ENCODE results near the gene CARD19. TPM values are rescaled to one million over a fixed set of nuclear protein-coding genes. Genes with fewer than 3 reads are reported as not detected.

CARD19 gene
- total RNA-seq (2014; rRNA removed; shearing (Covaris generic); ENCODE audit: low replicate concordance): 83.8 and 92.5 TPM in 2 replicates

- DNase-seq (ENCODE audit: low read depth): no peak
- in situ Hi-C loops (cut with HindIII; ENCODE audit: low pct_unique_long_range_greater_than_20kb, low sequenced_read_pairs): no loop called here
These were observed at the start of gene CARD19 for GRCh38 chr9:93096131-93096802. Gene CARD19 (plus strand): TSS chr9:93096217. CDS start chr9:93096346, 129 bp downstream.

- in situ Hi-C loops (cut with HindIII; ENCODE audit: low pct_unique_long_range_greater_than_20kb, low sequenced_read_pairs): no loop called here
- no peak for DNase-seq (ENCODE audit: low read depth)
These were observed 47.2 kb upstream of the CARD19 start for GRCh38 chr9:93048566-93049448.

- in situ Hi-C loops (cut with HindIII; ENCODE audit: low pct_unique_long_range_greater_than_20kb, low sequenced_read_pairs): no loop called here
These were observed 46.5 kb upstream of the CARD19 start for GRCh38 chr9:93049491-93049890.

GRCh38 chr9:93050231-93050630 lies 45.8 kb upstream of the CARD19 start:
- DNase-seq (ENCODE audit: low read depth): no peak
- in situ Hi-C loops (cut with HindIII; ENCODE audit: low pct_unique_long_range_greater_than_20kb, low sequenced_read_pairs): no loop called here

More at GRCh38 chr9:93049491-93049890, 46.5 kb upstream of the CARD19 start:
- DNase-seq (ENCODE audit: low read depth): no peak

- in situ Hi-C loops (cut with HindIII; ENCODE audit: low pct_unique_long_range_greater_than_20kb, low sequenced_read_pairs): no loop called here
- no peak for DNase-seq (ENCODE audit: low read depth)
These were observed 44.3 kb upstream of the CARD19 start for GRCh38 chr9:93051680-93052089.

GRCh38 chr9:93052791-93053540 lies 43.1 kb upstream of the CARD19 start:
- in situ Hi-C loops (cut with HindIII; ENCODE audit: low pct_unique_long_range_greater_than_20kb, low sequenced_read_pairs): no loop called here
- DNase-seq (ENCODE audit: low read depth): no peak

GRCh38 chr9:93053781-93054331 lies 42.2 kb upstream of the CARD19 start:
- in situ Hi-C loops (cut with HindIII; ENCODE audit: low pct_unique_long_range_greater_than_20kb, low sequenced_read_pairs): no loop called here
- DNase-seq (ENCODE audit: low read depth): no peak

GRCh38 chr9:93054758-93055704 lies 41.0 kb upstream of the CARD19 start:
- in situ Hi-C loops (cut with HindIII; ENCODE audit: low pct_unique_long_range_greater_than_20kb, low sequenced_read_pairs): no loop called here
- no peak for DNase-seq (ENCODE audit: low read depth)

- in situ Hi-C loops (cut with HindIII; ENCODE audit: low pct_unique_long_range_greater_than_20kb, low sequenced_read_pairs): no loop called here
- no peak for DNase-seq (ENCODE audit: low read depth)
These were observed 38.8 kb upstream of the CARD19 start for GRCh38 chr9:93057042-93057702.

GRCh38 chr9:93057703-93058354 lies 38.2 kb upstream of the CARD19 start:
- in situ Hi-C loops (cut with HindIII; ENCODE audit: low pct_unique_long_range_greater_than_20kb, low sequenced_read_pairs): no loop called here
- DNase-seq (ENCODE audit: low read depth): no peak

- DNase-seq (ENCODE audit: low read depth): peak; percentile 14
- in situ Hi-C loops (cut with HindIII; ENCODE audit: low pct_unique_long_range_greater_than_20kb, low sequenced_read_pairs): no loop called here
These were observed 37.5 kb upstream of the CARD19 start, which contains the start of gene SUSD3 for GRCh38 chr9:93058355-93059010. Gene SUSD3 (plus strand): TSS chr9:93058701. CDS start chr9:93058743, 42 bp downstream.

GRCh38 chr9:93059011-93059714 lies 36.9 kb upstream of the CARD19 start:
- in situ Hi-C loops (cut with HindIII; ENCODE audit: low pct_unique_long_range_greater_than_20kb, low sequenced_read_pairs): no loop called here
- no peak for DNase-seq (ENCODE audit: low read depth)

GRCh38 chr9:93059715-93060578 lies 36.1 kb upstream of the CARD19 start:
- no peak for DNase-seq (ENCODE audit: low read depth)
- in situ Hi-C loops (cut with HindIII; ENCODE audit: low pct_unique_long_range_greater_than_20kb, low sequenced_read_pairs): no loop called here

GRCh38 chr9:93060746-93061259 lies 35.2 kb upstream of the CARD19 start:
- in situ Hi-C loops (cut with HindIII; ENCODE audit: low pct_unique_long_range_greater_than_20kb, low sequenced_read_pairs): no loop called here
- DNase-seq (ENCODE audit: low read depth): no peak

All from Caki2 (cell line).